CD4-positive, CD25-positive, alpha-beta regulatory T cell (primary cell): ENCODE measurements around the gene DEFB129. TPM values are rescaled to one million over a fixed set of nuclear protein-coding genes. Genes with fewer than 3 reads are reported as not detected.
A peak's percentile ranks its signal among the peaks of the same experiment; 100 is the strongest.

Experiments
- ATAC-seq, 2 donors: fragments of 150-1000 bp; cut with Tn5 transposase; one replicate each; pipeline ENCODE4 v1.10.0; 2021; ENCODE audit warnings: low read depth in 2 of 2, moderate number of reproducible peaks in 2 of 2, moderate library complexity in 1 of 2
- DNase-seq, 3 donors: peaks; one replicate each; pipeline versions ENCODE4 v3.0.0 to v3.0.0-alpha.2; 2012 to 2022; ENCODE audit warnings: mixed read lengths in 1 of 3
- H3K27ac ChIP-seq: one replicate; pipeline ENCODE4 v1.7.0; 2013; ENCODE audit warnings: mild to moderate bottlenecking, low read length; ENCODE audit not compliant: insufficient read depth, poor library complexity, severe bottlenecking
- H3K27me3 ChIP-seq: one replicate; pipeline ENCODE4 v1.7.0; 2013; ENCODE audit warnings: low read length; ENCODE audit not compliant: control insufficient read depth, insufficient read depth
- H3K36me3 ChIP-seq: one replicate; pipeline ENCODE4 v1.7.0; 2013; ENCODE audit warnings: mild to moderate bottlenecking, low read length, moderate library complexity; ENCODE audit not compliant: control insufficient read depth, insufficient read depth
- H3K4me1 ChIP-seq: 2 replicates; pipeline ENCODE4 v1.7.0; 2013; ENCODE audit warnings: mild to moderate bottlenecking, low read length; ENCODE audit not compliant: insufficient read depth, control insufficient read depth, poor library complexity, severe bottlenecking
- H3K4me3 ChIP-seq: one replicate; pipeline ENCODE4 v1.7.0; 2013; ENCODE audit warnings: low read depth, mild to moderate bottlenecking, low read length, moderate library complexity
- H3K9me3 ChIP-seq, 2 experiments: 1 replicate in 1 of 2; 2 replicates in 1 of 2; pipeline ENCODE4 v1.7.0; 2013; ENCODE audit warnings: low read length in 2 of 2, mild to moderate bottlenecking in 1 of 2, moderate library complexity in 1 of 2; ENCODE audit not compliant: control insufficient read depth in 2 of 2
- H3K27ac Mint-ChIP-seq, 3 donors: one replicate each; pipeline ENCODE4 v1.8.0; 2020 to 2022; ENCODE audit warnings: mild to moderate bottlenecking in 3 of 3, mixed read lengths in 3 of 3, moderate library complexity in 2 of 3
- H3K27me3 Mint-ChIP-seq: one replicate; pipeline ENCODE4 v1.8.0; 2022; ENCODE audit warnings: mild to moderate bottlenecking, mixed read lengths
- H3K36me3 Mint-ChIP-seq: one replicate; pipeline ENCODE4 v1.8.0; 2020; ENCODE audit warnings: mixed read lengths
- H3K4me1 Mint-ChIP-seq, 4 donors: one replicate each; pipeline ENCODE4 v1.8.0; 2020 to 2022; ENCODE audit warnings: mixed read lengths in 4 of 4, mild to moderate bottlenecking in 1 of 4
- H3K4me3 Mint-ChIP-seq, 4 donors: one replicate each; pipeline ENCODE4 v1.8.0; 2020 to 2022; ENCODE audit warnings: mild to moderate bottlenecking in 4 of 4, mixed read lengths in 4 of 4, moderate library complexity in 3 of 4
- H3K9me3 Mint-ChIP-seq, 7 donors: one replicate each; pipeline ENCODE4 v1.8.0; 2020 to 2022; ENCODE audit warnings: mixed read lengths in 7 of 7, mild to moderate bottlenecking in 3 of 7, moderate library complexity in 2 of 7
- polyA plus RNA-seq, 4 donors: library from polyadenylated mRNA; unstranded; fragments of 300-500 nt; fragmentation: Illumina TruSeq; gene quantifications; one replicate each; pipeline ENCODE4 v1.2.3, GENCODE V29; 2021
- total RNA-seq: library from RNA; stranded (reverse); gene quantifications from one replicate; pipeline ENCODE4 v1.2.3, GENCODE V29; 2022

DEFB129 gene
- total and polyA plus RNA-seq, 5 donors from 2014 or later, result not detected

DNA sequence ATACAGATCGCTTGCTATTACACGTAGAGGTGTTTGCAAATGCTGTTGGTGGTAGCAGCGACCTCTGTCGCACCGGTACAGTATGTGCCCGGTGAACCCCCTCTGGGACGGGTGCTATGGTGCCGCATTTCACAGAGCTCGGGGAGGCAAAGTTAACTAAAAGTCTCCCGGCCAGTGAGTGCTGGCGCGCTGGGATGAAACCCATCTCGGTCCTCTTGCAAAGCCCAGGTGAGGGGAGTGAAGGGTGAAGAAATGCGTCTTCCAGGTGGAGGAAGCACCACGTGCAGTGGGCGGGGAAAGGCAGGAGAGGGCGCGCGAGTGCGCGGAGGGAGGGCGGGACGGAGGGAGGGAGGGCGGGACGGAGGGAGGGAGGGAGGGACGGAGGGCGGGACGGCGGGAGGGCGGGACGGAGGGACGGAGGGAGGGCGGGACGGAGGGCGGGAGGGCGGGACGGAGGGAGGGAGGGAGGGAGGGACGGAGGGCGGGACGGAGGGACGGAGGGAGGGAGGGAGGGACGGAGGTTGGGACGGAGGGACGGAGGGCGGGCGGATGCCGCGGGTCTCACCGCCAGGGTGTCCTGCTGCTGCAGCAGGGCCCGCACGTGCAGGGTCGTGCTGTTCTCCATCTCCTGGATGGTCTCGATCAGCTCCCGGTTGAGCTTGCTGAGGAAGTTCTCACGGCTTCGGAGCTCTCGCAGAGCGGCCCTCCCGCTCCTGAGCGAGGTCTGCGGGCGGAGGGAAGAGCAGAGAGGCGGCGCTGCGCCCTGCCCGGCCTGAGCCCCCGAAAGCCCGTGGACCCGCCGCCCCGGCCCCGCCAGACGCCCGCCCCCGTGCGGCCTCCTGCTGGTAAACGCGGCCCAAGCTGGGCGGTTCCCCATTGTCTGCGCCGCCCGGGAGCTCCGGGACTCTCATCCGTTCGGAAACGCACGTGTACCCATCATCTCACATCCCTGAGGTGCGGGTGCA, 51.8 kb downstream of the DEFB129 start:
- Mint-ChIP-seq H3K36me3 (peaks cover 12% of the 10 kb centered on the region), H3K4me3 (peak overlapping the region in 1 of 4 donors; percentile 43), H3K9me3 (peaks cover 0 to 1% (median 0%) of the 10 kb centered on the region in 7 donors), H3K27ac (peak overlapping the region in 1 of 3 donors; percentile 42), H3K27me3 (peaks cover 5% of the 10 kb centered on the region), H3K4me1 (peaks cover 0 to 3% (median 0%) of the 10 kb centered on the region in 4 donors)
- H3K27me3 ChIP-seq, result no peaks in the 10 kb centered on the region
- H3K27ac ChIP-seq, result no peak overlapping the region
- DNase-seq (no peak), ATAC-seq (no peak)
- no peaks in the 10 kb centered on the region for H3K9me3 ChIP-seq
- no peak overlapping the region for H3K4me3 ChIP-seq
- H3K36me3 ChIP-seq, result no peaks in the 10 kb centered on the region
- no peaks in the 10 kb centered on the region for H3K4me1 ChIP-seq

Other genes starting within 250 kb of the DEFB129 start
- gene DEFB125, start 139.6 kb upstream of the DEFB129 start, total RNA-seq, result not detected
- gene DEFB125, start 139.6 kb upstream of the DEFB129 start, polyA plus RNA-seq, result not detected
- not detected for gene DEFB126, start 84.7 kb upstream of the DEFB129 start, total RNA-seq
- gene DEFB126, start 84.7 kb upstream of the DEFB129 start, polyA plus RNA-seq, result not detected
- gene DEFB127, start 69.8 kb upstream of the DEFB129 start, total RNA-seq, result not detected
- not detected for gene DEFB127, start 69.8 kb upstream of the DEFB129 start, polyA plus RNA-seq
- gene DEFB128, start 37.5 kb upstream of the DEFB129 start, total RNA-seq, result not detected
- gene DEFB128, start 37.5 kb upstream of the DEFB129 start, polyA plus RNA-seq, result not detected
- gene DEFB132, start 30.5 kb downstream of the DEFB129 start, total RNA-seq, result not detected
- not detected for gene DEFB132, start 30.5 kb downstream of the DEFB129 start, polyA plus RNA-seq
- 1.1 TPM for gene C20orf96, start 63.5 kb downstream of the DEFB129 start, total RNA-seq
- under 1 TPM; 0.10 to 0.52 (median 0.31) TPM for gene C20orf96, start 63.5 kb downstream of the DEFB129 start, polyA plus RNA-seq
- gene ZCCHC3, start 70.3 kb downstream of the DEFB129 start, total RNA-seq, result 19.7 TPM
- 10 to 100 TPM in 1 of 4 donors, 1 to 10 TPM in 3; 5.9 to 12.7 (median 7.9) TPM for gene ZCCHC3, start 70.3 kb downstream of the DEFB129 start, polyA plus RNA-seq
- 4.9 TPM for gene SOX12, start 98.3 kb downstream of the DEFB129 start, total RNA-seq
- gene SOX12, start 98.3 kb downstream of the DEFB129 start, polyA plus RNA-seq, result under 1 TPM; 0.29 to 0.44 (median 0.38) TPM
- 1.5 TPM for gene NRSN2, start 119.9 kb downstream of the DEFB129 start, total RNA-seq
- 1 to 10 TPM in 2 of 4 donors, under 1 TPM in 1, not detected in 1; 0.52 to 1.5 (median 1.1) TPM for gene NRSN2, start 119.9 kb downstream of the DEFB129 start, polyA plus RNA-seq
- 6.0 TPM for gene TRIB3, start 153.5 kb downstream of the DEFB129 start, total RNA-seq
- 10 to 100 TPM; 15.0 to 22.6 (median 19.6) TPM for gene TRIB3, start 153.5 kb downstream of the DEFB129 start, polyA plus RNA-seq
- gene RBCK1, start 181.0 kb downstream of the DEFB129 start, total RNA-seq, result 93.9 TPM
- gene RBCK1, start 181.0 kb downstream of the DEFB129 start, polyA plus RNA-seq, result 100 to 1,000 TPM in 1 of 4 donors, 10 to 100 TPM in 3; 87.5 to 115 (median 91.8) TPM
- gene TBC1D20, start 235.3 kb downstream of the DEFB129 start, total RNA-seq, result 30.2 TPM
- 10 to 100 TPM; 16.4 to 23.2 (median 18.2) TPM for gene TBC1D20, start 235.3 kb downstream of the DEFB129 start, polyA plus RNA-seq